HUES6 (cell line): Measurements from ENCODE around the gene ZNF69.
"Not testable (repeated sequence)": the region's sequence is repeated elsewhere in the genome, so short reads cannot be mapped to it uniquely, and the experiment has no call there.

ENCODE experiments used
- H3K27ac ChIP-seq: 2 replicates; pipeline ENCODE4 v1.7.0; 2013; ENCODE audit warnings: low read depth, mild to moderate bottlenecking, low read length, inconsistent platforms
- H3K27me3 ChIP-seq: 2 replicates; pipeline ENCODE4 v1.6.1; 2013; ENCODE audit warnings: low read length; ENCODE audit not compliant: control insufficient read depth, insufficient read depth
- H3K36me3 ChIP-seq: 2 replicates; pipeline ENCODE4 v1.6.1; 2013; ENCODE audit warnings: low read length; ENCODE audit not compliant: control insufficient read depth, insufficient read depth
- H3K4me1 ChIP-seq: 2 replicates; pipeline ENCODE4 v1.6.1; 2013; ENCODE audit warnings: low read length; ENCODE audit not compliant: control insufficient read depth, insufficient read depth
- H3K4me3 ChIP-seq: 2 replicates; pipeline ENCODE4 v1.5.1; 2013; ENCODE audit warnings: low read depth, low read length
- H3K9ac ChIP-seq: one replicate; pipeline ENCODE4 v1.6.1; 2013; ENCODE audit warnings: mild to moderate bottlenecking, low read length
- H3K9me3 ChIP-seq: 2 replicates; pipeline ENCODE4 v1.6.1; 2013; ENCODE audit warnings: low read depth, low read length; ENCODE audit not compliant: control insufficient read depth, insufficient read depth

Gene ZNF69

GRCh38 chr19:11931513-11931912 is 43.9 kb downstream of the ZNF69 start:
- Histone ChIP-seq H3K27me3 (no peaks in the 10 kb centered on the region), H3K4me3 (no peak overlapping the region), H3K4me1 (no peaks in the 10 kb centered on the region), H3K9ac (no peak overlapping the region), H3K27ac (no peak overlapping the region), H3K36me3 (no peaks in the 10 kb centered on the region; the same call in 1 of the 2 replicates), H3K9me3 (peaks cover 57% of the 10 kb centered on the region)

GRCh38 chr19:11935829-11936228 is 48.2 kb downstream of the ZNF69 start:
- peaks cover 59% of the 10 kb centered on the region for H3K9me3 ChIP-seq
- H3K27ac ChIP-seq, H3K36me3 ChIP-seq, H3K9ac ChIP-seq, H3K4me1 ChIP-seq, H3K27me3 ChIP-seq, H3K4me3 ChIP-seq: not testable (repeated sequence)

- not testable (repeated sequence) for H3K4me3 ChIP-seq, H3K4me1 ChIP-seq, H3K27ac ChIP-seq, H3K36me3 ChIP-seq, H3K27me3 ChIP-seq, H3K9ac ChIP-seq
- H3K9me3 ChIP-seq: peaks cover 58% of the 10 kb centered on the region
Measured at GRCh38 chr19:11938383-11938782, 50.8 kb downstream of the ZNF69 start.

GRCh38 chr19:11941361-11941887 is 53.8 kb downstream of the ZNF69 start:
- not testable (repeated sequence) for H3K27ac ChIP-seq, H3K4me1 ChIP-seq, H3K27me3 ChIP-seq, H3K36me3 ChIP-seq, H3K4me3 ChIP-seq, H3K9ac ChIP-seq
- H3K9me3 ChIP-seq: peaks cover 70% of the 10 kb centered on the region

- Histone ChIP-seq H3K27ac (no peak overlapping the region), H3K4me3 (no peak overlapping the region), H3K4me1 (no peaks in the 10 kb centered on the region), H3K36me3 (peaks cover 9% of the 10 kb centered on the region; the same call in 1 of the 2 replicates), H3K27me3 (no peaks in the 10 kb centered on the region), H3K9me3 (peaks cover 75% of the 10 kb centered on the region), H3K9ac (no peak overlapping the region)
Measured at GRCh38 chr19:11942008-11942842, 54.6 kb downstream of the ZNF69 start.

- peaks cover 78% of the 10 kb centered on the region for H3K9me3 ChIP-seq
- no peak overlapping the region for H3K4me3 ChIP-seq
- no peak overlapping the region for H3K27ac ChIP-seq
- H3K4me1 ChIP-seq: no peaks in the 10 kb centered on the region
- H3K27me3 ChIP-seq: no peaks in the 10 kb centered on the region
- peaks cover 14% of the 10 kb centered on the region; the same call in 1 of the 2 replicates for H3K36me3 ChIP-seq
- no peak overlapping the region for H3K9ac ChIP-seq
Measured at GRCh38 chr19:11942843-11943108, 55.2 kb downstream of the ZNF69 start.

- H3K9me3 ChIP-seq: peaks cover 87% of the 10 kb centered on the region
- H3K4me1 ChIP-seq: no peaks in the 10 kb centered on the region
- peaks cover 33% of the 10 kb centered on the region; the same call in 1 of the 2 replicates for H3K36me3 ChIP-seq
- no peak overlapping the region for H3K9ac ChIP-seq
- H3K27ac ChIP-seq: no peak overlapping the region
- H3K4me3 ChIP-seq: no peak overlapping the region
- H3K27me3 ChIP-seq: no peaks in the 10 kb centered on the region
Measured at GRCh38 chr19:11944656-11945055, 57.1 kb downstream of the ZNF69 start.

- H3K4me1 ChIP-seq: no peaks in the 10 kb centered on the region
- peaks cover 100% of the 10 kb centered on the region for H3K9me3 ChIP-seq
- no peak overlapping the region for H3K4me3 ChIP-seq
- no peaks in the 10 kb centered on the region for H3K27me3 ChIP-seq
- no peak overlapping the region for H3K27ac ChIP-seq
- H3K9ac ChIP-seq: no peak overlapping the region
- H3K36me3 ChIP-seq: peaks cover 44% of the 10 kb centered on the region; the same call in 1 of the 2 replicates
Measured at GRCh38 chr19:11948646-11949045, 61.1 kb downstream of the ZNF69 start.

- peaks cover 100% of the 10 kb centered on the region for H3K9me3 ChIP-seq
Measured at GRCh38 chr19:11949201-11949600, 61.6 kb downstream of the ZNF69 start.

GRCh38 chr19:11949614-11950080 is 62.1 kb downstream of the ZNF69 start:
- H3K36me3 ChIP-seq: peaks cover 39% of the 10 kb centered on the region; the same call in 1 of the 2 replicates
- H3K27ac ChIP-seq: not testable (repeated sequence)
- peaks cover 100% of the 10 kb centered on the region for H3K9me3 ChIP-seq

More at GRCh38 chr19:11949201-11949600, 61.6 kb downstream of the ZNF69 start:
- Histone ChIP-seq H3K9ac (no peak overlapping the region), H3K36me3 (peaks cover 44% of the 10 kb centered on the region; the same call in 1 of the 2 replicates), H3K4me3 (no peak overlapping the region), H3K27ac (no peak overlapping the region), H3K27me3 (no peaks in the 10 kb centered on the region), H3K4me1 (no peaks in the 10 kb centered on the region)

GRCh38 chr19:11950312-11950711 is 62.7 kb downstream of the ZNF69 start:
- no peak overlapping the region for H3K27ac ChIP-seq
- peaks cover 97% of the 10 kb centered on the region for H3K9me3 ChIP-seq
- H3K4me1 ChIP-seq: no peaks in the 10 kb centered on the region
- no peaks in the 10 kb centered on the region for H3K27me3 ChIP-seq
- no peak overlapping the region for H3K9ac ChIP-seq
- peaks cover 39% of the 10 kb centered on the region; the same call in 1 of the 2 replicates for H3K36me3 ChIP-seq
- peak overlapping the region; percentile 27; the same call in 1 of the 2 replicates for H3K4me3 ChIP-seq

More at GRCh38 chr19:11949614-11950080, 62.1 kb downstream of the ZNF69 start:
- H3K4me3 ChIP-seq: peak overlapping the region; percentile 27; the same call in 1 of the 2 replicates
- H3K9ac ChIP-seq, H3K4me1 ChIP-seq, H3K27me3 ChIP-seq: not testable (repeated sequence)
